ENCODE data around the gene DDX28.
"Not testable (repeated sequence)": the region's sequence is repeated elsewhere in the genome, so short reads cannot be mapped to it uniquely, and the experiment has no call there.

Gene DDX28

GRCh38 chr16:68040506-68041288, 17.7 kb upstream of the DDX28 start:
- DNase-seq (ENCODE audit: low read depth in 2 of 2, low spot score in 1 of 2) = peak; percentile 77 to 87

DNA sequence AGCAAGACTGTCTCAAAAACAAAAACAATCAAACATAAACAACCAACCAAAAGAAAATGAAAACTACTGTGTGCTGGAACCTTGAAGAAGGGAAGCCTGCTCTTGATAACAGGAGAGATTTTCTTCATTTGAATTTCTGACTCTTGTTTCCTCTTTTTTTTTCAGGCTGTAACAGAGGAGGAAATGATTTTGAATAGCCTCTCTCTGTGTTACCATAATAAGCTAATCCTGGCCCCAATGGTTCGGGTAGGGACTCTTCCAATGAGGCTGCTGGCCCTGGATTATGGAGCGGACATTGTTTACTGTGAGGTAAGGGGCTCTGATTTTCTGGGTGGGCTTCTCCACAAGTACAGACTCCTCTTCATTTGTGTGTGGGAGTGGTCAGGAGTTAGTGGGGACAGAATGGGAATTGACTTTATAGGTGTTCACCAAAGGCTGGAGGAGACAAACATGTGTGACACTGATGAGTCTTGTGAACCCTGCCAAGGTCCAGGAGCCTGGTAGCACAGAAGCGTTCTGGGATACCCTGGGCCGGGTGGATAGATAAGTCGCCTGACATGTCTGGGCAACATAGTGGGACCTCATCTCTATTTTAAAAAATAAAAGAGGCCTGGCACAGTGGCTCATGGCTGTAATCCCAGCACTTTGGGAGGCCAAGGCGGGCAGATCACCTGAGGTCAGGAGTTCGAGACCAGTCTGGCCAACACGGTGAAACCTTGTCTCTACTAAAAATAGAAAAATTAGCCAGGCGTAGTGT, 15.0 kb upstream of the DDX28 start:
- DNase-seq (ENCODE audit: low read depth in 2 of 2, low spot score in 1 of 2) = no peak

DNA sequence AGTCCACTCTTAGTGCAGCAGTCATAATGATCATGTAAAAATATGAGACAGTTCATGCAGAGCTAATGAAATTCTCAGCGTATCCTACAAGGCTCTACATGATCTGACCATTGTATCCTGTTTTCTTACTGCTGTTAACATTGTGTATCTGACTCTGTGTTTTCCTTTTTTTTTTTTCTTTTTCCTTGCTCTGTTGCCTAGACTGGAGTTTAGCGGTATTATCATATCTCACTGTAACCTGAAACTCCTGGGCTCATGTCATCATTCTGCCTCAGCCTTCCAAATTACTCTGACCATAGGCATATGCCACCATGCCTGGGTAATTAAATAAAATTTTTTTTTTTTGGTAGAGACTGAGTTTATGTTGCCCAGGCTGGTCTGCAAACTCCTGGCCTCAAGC, 12.2 kb upstream of the DDX28 start:
- no peak for DNase-seq (ENCODE audit: low read depth in 2 of 2, low spot score in 1 of 2)

DNA sequence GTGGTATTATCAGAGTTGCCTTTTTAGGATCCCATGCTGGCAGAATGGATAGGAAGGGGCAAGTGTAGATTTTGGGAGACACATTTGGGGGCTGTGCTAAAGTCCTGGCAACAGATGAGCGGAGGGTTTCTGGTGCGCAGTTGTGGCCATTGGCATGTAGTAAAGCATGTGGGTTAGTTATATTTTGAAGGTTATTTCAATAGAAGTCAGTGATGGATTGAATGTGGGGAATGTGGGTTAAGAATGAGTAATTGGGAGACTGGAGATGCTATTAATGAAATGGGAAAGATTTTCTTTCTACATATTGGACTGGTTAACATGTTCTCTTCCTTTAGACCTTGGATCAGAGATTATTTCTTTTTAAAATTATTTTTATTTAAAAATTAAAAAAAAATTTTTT, 10.1 kb upstream of the DDX28 start:
- DNase-seq (ENCODE audit: low read depth in 2 of 2, low spot score in 1 of 2) = no peak

DNA sequence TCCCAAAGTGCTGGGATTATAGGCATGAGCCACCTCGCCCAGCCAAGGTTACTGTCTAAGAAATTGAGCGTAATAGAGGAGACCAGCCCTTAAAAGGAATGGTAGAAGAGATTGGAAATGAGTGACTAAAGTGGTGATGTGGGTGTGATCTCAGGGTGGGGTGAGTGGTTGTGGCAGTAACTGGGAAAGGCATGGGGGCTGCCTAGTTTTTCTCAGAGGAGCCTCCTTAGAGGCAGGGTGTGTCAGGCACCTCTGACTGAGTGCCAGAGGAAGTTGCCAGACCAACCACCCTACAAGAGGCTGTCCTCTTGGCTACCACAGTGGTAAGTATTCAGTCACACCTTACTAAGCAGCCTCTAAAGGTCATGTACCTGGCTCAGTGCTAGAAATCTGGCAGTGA, 8.9 kb upstream of the DDX28 start:
- DNase-seq (ENCODE audit: low read depth in 2 of 2, low spot score in 1 of 2) = no peak

DNA sequence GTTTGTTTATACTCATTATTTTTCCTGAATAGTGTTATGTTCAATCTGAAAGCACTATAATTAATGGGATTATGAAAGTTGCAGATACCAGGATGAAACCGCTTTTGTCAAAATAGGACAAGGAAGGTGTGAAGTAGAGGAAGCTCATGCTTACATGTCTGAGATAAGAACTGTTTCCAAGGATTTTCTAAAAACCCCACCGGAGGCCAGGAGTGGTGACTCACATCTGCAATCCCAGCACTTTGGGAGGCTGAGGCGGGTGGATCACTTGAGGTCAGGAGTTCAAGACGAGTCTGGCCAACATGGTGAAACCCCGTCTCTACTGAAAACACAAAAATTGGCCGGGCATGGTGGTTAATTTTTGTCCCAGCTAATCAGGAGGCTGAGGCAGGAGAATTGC, 7.1 kb upstream of the DDX28 start:
- not testable (repeated sequence) for DNase-seq (ENCODE audit: low read depth in 2 of 2, low spot score in 1 of 2)

DNA sequence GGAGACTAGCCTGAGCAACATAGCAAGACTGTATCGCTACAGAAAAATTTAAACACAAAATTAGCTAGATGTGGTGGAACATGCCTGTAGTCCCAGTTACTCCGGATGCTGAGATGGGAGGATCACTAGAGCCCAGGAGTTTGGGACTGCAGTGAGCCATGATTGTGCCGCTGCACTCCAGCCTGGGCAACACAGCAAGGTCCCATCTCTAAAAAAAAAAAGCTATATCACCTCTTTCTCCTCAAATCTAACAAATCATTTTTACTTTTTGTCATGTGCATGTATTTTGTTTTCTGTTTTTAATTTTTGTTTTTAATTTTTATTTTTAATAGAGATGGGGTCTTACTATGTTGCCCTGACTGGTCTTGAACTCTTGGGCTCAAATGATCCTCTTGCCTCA, 6.0 kb upstream of the DDX28 start:
- DNase-seq (ENCODE audit: low read depth in 2 of 2, low spot score in 1 of 2) = no peak

GRCh38 chr16:68022278-68022727, 729 bp downstream of the DDX28 start:
- DNase-seq (ENCODE audit: low read depth in 2 of 2, low spot score in 1 of 2) = no peak

- DNase-seq (ENCODE audit: low read depth in 2 of 2, low spot score in 1 of 2) = no peak
These were observed 1.5 kb downstream of the DDX28 start for GRCh38 chr16:68021490-68021889.

GRCh38 chr16:68019167-68019680, 3.8 kb downstream of the DDX28 start:
- DNase-seq (ENCODE audit: low read depth in 2 of 2, low spot score in 1 of 2) = no peak

DNA sequence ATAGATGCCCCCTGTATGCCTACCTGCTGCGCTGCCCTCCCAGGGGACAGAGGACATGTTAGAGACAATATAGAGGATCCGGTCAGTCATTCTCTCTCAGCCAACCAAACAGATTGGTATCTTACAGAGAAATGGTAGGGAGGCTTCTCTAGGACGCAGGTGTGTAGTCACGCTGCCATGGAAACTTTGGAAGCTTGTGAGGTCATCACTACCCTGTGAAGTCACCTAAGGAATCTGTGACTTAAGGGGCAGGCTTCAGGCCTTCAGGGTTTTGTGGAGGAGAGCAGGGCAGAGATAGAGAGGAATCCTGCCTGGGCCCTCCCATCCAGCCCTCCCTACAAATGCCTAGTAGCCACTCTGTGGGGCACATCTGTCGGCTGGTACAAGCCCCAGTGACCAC, 7.4 kb downstream of the DDX28 start, which contains the start of gene DPEP2NB:
TSS of gene DPEP2NB (minus strand) at position 231 of the 400 bp plus-strand sequence. CDS start at position 90, 141 bp downstream.
- no peak for DNase-seq (ENCODE audit: low read depth in 2 of 2, low spot score in 1 of 2)

DNA sequence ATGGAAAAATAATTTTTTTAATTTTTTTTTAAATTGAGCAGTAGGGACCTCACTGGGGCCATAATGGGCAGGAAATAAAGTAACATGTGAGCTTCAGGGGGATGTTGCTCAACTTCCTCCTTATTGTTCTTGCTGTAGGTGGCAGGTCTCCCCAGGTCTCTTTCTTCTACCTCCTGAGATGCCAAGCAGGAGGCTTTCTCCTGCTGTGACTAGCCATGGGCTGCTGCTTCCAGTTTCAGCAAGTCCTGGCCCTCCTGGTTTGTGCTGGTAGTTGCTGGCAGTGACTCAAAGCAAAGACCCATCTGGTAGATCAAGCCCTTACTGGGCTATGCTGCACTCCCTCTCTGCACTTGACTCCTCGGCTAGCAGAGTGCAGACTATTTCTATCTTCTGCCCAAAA, 9.6 kb downstream of the DDX28 start:
- no peak for DNase-seq (ENCODE audit: low read depth in 2 of 2, low spot score in 1 of 2)

- not testable (repeated sequence) for DNase-seq (ENCODE audit: low read depth in 2 of 2, low spot score in 1 of 2)
These were observed 13.2 kb downstream of the DDX28 start for GRCh38 chr16:68009872-68010271.

DNA sequence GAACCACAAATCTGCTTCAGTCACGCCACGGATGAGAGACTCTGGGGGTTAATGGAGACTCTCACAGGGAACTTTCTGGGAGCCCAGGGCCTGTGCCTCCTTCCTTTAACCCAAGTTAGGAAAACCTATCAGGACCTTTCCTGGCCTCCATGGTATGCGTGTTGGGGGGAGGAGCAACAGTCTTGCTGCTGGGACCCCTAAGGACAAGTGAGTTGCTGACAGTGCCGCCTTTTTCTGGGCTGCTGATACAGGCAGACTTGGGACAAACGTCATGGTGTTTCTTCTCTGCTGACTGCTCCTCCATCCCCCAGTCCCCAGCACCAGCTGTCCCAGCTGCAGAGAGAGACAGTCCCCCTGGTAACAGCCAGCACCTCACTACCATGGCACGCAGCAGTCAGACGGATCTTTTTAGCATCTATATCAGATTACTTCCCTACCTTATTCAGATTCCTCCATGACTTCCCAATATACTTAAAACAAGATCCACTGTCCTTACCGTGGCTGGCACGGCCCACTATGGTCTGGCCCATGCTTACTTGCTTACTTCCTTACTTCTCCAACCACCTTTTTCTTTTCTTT, 13.8 kb downstream of the DDX28 start:
- no peak for DNase-seq (ENCODE audit: low read depth in 2 of 2, low spot score in 1 of 2)

DNA sequence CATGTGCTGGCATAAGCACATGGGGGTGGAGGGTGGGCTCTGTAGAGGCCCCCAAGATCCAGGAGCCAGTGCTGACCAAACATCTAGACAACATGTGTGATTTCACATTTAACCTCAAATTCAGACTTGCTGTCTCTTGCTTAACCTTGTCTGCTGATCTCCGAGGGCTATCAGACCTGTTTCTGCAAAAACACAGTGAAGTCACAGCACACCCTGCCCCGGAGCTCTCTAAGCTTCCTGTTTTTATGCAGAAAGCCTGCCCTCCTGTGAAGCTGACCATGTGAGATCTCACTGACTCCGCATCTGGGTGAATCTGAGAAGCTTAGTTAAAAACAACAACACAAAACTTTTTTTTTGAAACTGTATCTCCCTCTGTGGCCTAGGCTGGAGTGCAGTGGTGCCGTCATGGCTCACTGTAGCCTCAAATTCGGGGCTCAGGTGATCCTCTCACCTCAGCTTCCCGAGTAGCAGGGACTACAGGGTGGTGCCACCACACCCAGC, 17.2 kb downstream of the DDX28 start:
- DNase-seq (ENCODE audit: low read depth in 2 of 2, low spot score in 1 of 2) = no peak

- DNase-seq (ENCODE audit: low read depth in 2 of 2, low spot score in 1 of 2) = no peak
These were observed 17.8 kb downstream of the DDX28 start for GRCh38 chr16:68005211-68005610.

DNA sequence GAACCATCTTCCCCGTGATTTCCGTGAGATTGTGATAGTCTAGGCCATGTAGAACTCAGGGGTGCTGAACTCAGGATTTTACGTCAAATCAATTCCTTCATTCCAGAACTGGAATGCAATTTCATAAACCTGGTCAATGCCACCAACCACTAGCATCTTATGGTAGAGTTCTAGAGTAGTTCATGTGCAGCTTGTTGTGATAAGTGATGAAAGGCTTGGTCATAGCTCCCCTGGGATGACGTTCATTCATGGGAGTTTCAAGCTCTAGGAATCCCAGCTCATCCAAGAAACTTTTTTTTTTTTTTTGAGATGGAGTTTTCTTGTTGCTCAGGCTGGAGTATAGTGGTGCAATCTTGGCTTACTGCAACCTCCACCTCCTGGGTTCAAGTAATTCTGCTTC, 20.0 kb downstream of the DDX28 start:
- DNase-seq (ENCODE audit: low read depth in 2 of 2, low spot score in 1 of 2) = no peak

DNA sequence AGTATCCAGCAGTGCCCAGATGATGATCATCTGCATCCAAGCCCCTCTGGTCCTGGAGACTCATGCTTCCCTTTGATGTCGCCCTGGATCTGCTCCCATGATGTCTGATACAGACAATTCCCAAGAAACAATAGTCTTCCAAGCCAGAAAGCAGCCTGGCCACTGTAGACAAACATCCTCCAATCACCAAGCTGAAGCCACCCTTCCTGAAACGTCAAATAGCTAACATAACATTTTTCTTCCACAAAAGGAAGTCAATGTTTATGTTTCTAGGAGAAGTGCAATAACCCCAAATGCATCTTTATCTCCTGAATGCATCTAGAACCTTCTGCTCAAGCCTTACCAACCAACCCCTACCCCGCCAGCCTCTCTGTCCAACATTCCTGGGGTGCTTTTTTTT, 22.6 kb downstream of the DDX28 start:
- DNase-seq (ENCODE audit: low read depth in 2 of 2, low spot score in 1 of 2) = no peak

GRCh38 chr16:67999985-68000384, 23.0 kb downstream of the DDX28 start:
- DNase-seq (ENCODE audit: low read depth in 2 of 2, low spot score in 1 of 2) = no peak

DNA sequence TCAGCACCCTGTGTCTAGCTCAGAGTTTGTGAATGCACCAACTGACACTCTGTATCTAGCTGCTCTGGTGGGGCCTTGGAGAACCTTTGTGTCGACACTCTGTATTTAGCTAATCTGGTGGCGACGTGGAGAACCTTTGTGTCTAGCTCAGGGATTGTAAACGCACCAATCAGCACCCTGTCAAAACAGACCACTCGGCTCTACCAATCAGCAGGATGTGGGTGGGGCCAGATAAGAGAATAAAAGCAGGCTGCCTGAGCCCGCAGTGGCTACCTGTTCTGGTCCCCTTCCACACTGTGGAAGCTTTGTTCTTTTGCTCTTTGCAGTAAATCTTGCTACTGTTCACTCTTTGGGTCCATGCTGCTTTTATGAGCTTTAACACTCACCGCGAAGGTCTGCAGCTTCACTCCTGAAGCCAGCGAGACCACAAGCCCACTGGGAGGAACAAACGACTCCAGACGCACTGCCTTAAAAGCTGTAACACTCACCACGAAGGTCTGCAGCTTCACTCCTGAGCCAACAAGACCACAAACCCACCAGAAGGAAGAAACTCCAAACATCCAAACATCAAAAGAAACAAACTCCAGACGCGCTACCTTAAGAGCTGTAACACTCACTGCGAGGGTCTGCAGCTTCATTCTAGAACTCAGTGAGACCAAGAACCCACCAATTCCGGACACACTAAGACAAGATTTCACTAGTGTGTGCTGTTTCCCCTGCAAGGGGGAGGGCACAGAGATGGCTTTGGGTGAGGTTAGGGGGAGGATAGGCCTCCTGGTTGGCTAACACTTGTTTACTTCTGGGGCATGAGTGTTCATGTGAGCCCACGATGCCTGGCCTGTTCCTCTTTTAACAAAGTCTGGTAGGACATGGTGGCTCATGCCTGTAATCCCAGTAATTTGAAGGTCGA, 24.0 kb downstream of the DDX28 start, which contains the start of gene DPEP2:
TSS of gene DPEP2 (minus strand) at position 706 of the 910 bp plus-strand sequence. CDS start 6,272 bp downstream, outside the sequence.
- DNase-seq (ENCODE audit: low read depth in 2 of 2, low spot score in 1 of 2) = not testable (repeated sequence)

Measured in stimulated activated CD8-positive, alpha-beta memory T cell treated with anti-CD3 and anti-CD28 coated beads, Interleukin-4, amount 100 ng/mL, for 4 hours (primary cell).